Activated CD8-positive, alpha-beta T cell treated with anti-CD3 and anti-CD28 coated beads for 36 hours (primary cell): ENCODE measurements around the gene HBS1L. TPM values are rescaled to one million over a fixed set of nuclear protein-coding genes. Genes with fewer than 3 reads are reported as not detected.

ENCODE experiments used
- ATAC-seq: fragments of 200-7000 bp; cut with Tn5 transposase; one replicate; pipeline ENCODE4 v1.10.0; 2021; ENCODE audit warnings: mild to moderate bottlenecking, moderate library complexity
- CTCF ChIA-PET: fragments of 350-600 bp; sonication (Branson Sonifier 250); formaldehyde crosslinking; loops from one replicate; lab custom pipeline; 2021; ENCODE audit warnings: antibody characterized with exemption; lab: Charles Lee
- POLR2A ChIA-PET: fragments of 350-600 bp; sonication (Branson Sonifier 250); formaldehyde crosslinking; loops from one replicate; lab custom pipeline; 2021; ENCODE audit warnings: antibody characterized with exemption; lab: Charles Lee
- DNase-seq: peaks from one replicate; pipeline ENCODE4 v3.0.0-alpha.2; 2020
- H3K27ac Mint-ChIP-seq: one replicate; pipeline ENCODE4 v1.8.0; 2021; ENCODE audit warnings: mild to moderate bottlenecking, mixed read lengths
- H3K27me3 Mint-ChIP-seq: one replicate; pipeline ENCODE4 v1.8.0; 2021; ENCODE audit warnings: mixed read lengths
- H3K36me3 Mint-ChIP-seq: one replicate; pipeline ENCODE4 v1.8.0; 2021; ENCODE audit warnings: low read depth, mixed read lengths
- H3K4me1 Mint-ChIP-seq: one replicate; pipeline ENCODE4 v1.8.0; 2021; ENCODE audit warnings: low read depth, mixed read lengths
- H3K4me3 Mint-ChIP-seq: one replicate; pipeline ENCODE4 v1.8.0; 2021; ENCODE audit warnings: mild to moderate bottlenecking, moderate library complexity, mixed read lengths
- H3K9me3 Mint-ChIP-seq: one replicate; pipeline ENCODE4 v1.8.0; 2021; ENCODE audit warnings: mixed read lengths
- CTCF ChIP-seq: fragments of 200-600 bp; IDR thresholded peaks from one replicate; pipeline ENCODE4 v1.8.0; 2022; ENCODE audit warnings: antibody characterized with exemption, mild to moderate bottlenecking
- intact Hi-C: fragments of 100-400 bp; cut with micrococcal nuclease; formaldehyde crosslinking; loops from one replicate; pipeline ENCODE4 v1.10.0; 2022
- microRNA-seq: library from miRNA; unstranded; fragments of <30 nt; microRNA quantifications from one replicate; pipeline ENCODE4 v1.2.0, GENCODE V29; 2022; ENCODE audit warnings: borderline microRNAs expressed, borderline replicate concordance
- total RNA-seq, 2 experiments: library from RNA; stranded (reverse); gene quantifications; one replicate each; pipeline ENCODE4 v1.2.3, GENCODE V29; 2021

HBS1L gene
- total RNA-seq, 2 experiments from 2014 or later: 146 to 147 TPM

GRCh38 chr6:134918418-134918961 lies 136.1 kb downstream of the HBS1L start:
- DNase-seq: no peak
- Mint-ChIP-seq H3K27me3 (no peaks in the 10 kb centered on the region), H3K4me3 (no peak overlapping the region), H3K27ac (no peak overlapping the region), H3K36me3 (peaks cover 3% of the 10 kb centered on the region), H3K4me1 (no peaks in the 10 kb centered on the region), H3K9me3 (no peaks in the 10 kb centered on the region)
- ATAC-seq: no peak
- intact Hi-C loops: no loop called here
- no peak for TF ChIP-seq CTCF
- ChIA-PET POLR2A (interaction anchor here (0.8 kb wide), 1 partner anchor 10 kb away, joined by 3 read pairs; no protein-coding TSS in a partner anchor), CTCF (interaction anchor here (0.8 to 2.1 kb wide), 5 partner anchors 8 to 821 kb away, joined by 3 to 12 read pairs (median 4); no protein-coding TSS in a partner anchor)

GRCh38 chr6:134911547-134911946 lies 143.1 kb downstream of the HBS1L start:
- intact Hi-C loops: no loop called here
- ATAC-seq (no peak), DNase-seq (no peak)
- Mint-ChIP-seq H3K27me3 (no peaks in the 10 kb centered on the region), H3K36me3 (no peaks in the 10 kb centered on the region), H3K9me3 (no peaks in the 10 kb centered on the region), H3K27ac (no peak overlapping the region), H3K4me1 (no peaks in the 10 kb centered on the region), H3K4me3 (no peak overlapping the region)
- ChIA-PET POLR2A (no interaction called here), CTCF (interaction anchor here (1.5 kb wide), 1 partner anchor 29 kb away, joined by 8 read pairs; no protein-coding TSS in a partner anchor)
- TF ChIP-seq CTCF: no peak

GRCh38 chr6:134910593-134910935 lies 144.1 kb downstream of the HBS1L start:
- Mint-ChIP-seq H3K27me3 (no peaks in the 10 kb centered on the region), H3K36me3 (no peaks in the 10 kb centered on the region), H3K4me3 (no peak overlapping the region), H3K27ac (no peak overlapping the region), H3K4me1 (no peaks in the 10 kb centered on the region), H3K9me3 (no peaks in the 10 kb centered on the region)
- ChIA-PET CTCF (interaction anchor here (1.4 to 2.5 kb wide), 2 partner anchors 8 to 30 kb away, joined by 4 to 17 read pairs; no protein-coding TSS in a partner anchor), POLR2A (no interaction called here)
- ATAC-seq (no peak), DNase-seq (no peak)
- TF ChIP-seq CTCF: no peak
- intact Hi-C loops: no loop called here

Small RNAs within 50 kb of the gene (microRNA-seq; reads per million reads assigned to microRNA genes)
- 9.4 reads per million, percentile 33 among the genes with 10 or more reads in this experiment for gene MIR3662

Other genes with a start within 250 kb of the HBS1L start
- gene ALDH8A1, start 104.7 kb downstream of the HBS1L start, total RNA-seq: 1 to 10 TPM; 1.2 to 1.6 TPM
- 10 to 100 TPM; 50.9 to 53.6 TPM for gene MYB, start 126.5 kb upstream of the HBS1L start, total RNA-seq